Liver (tissue), 9 donors: ENCODE measurements around the gene GRK6. TPM values are rescaled to one million over a fixed set of nuclear protein-coding genes. Genes with fewer than 3 reads are reported as not detected.

ENCODE experiments used
- DNase-seq: peaks from one replicate; pipeline ENCODE4 v3.0.0-alpha.2; 2017; ENCODE audit warnings: low spot score
- H3K27ac ChIP-seq, 2 donors: one replicate each; pipeline ENCODE4 v1.7.0; 2013; ENCODE audit warnings: inconsistent platforms in 2 of 2, low read length in 2 of 2, control low read depth in 1 of 2, low read depth in 1 of 2, mild to moderate bottlenecking in 1 of 2
- H3K27me3 ChIP-seq, 4 donors: one replicate each; pipeline versions ENCODE4 v1.6.1 to v1.7.0; 2013; ENCODE audit warnings: low read length in 3 of 4, inconsistent platforms in 1 of 4, mild to moderate bottlenecking in 1 of 4, moderate library complexity in 1 of 4; ENCODE audit not compliant: control insufficient read depth in 4 of 4, insufficient read depth in 4 of 4
- H3K36me3 ChIP-seq, 4 donors: one replicate each; pipeline versions ENCODE4 v1.6.1 to v1.7.0; 2013; ENCODE audit warnings: low read length in 3 of 4, mild to moderate bottlenecking in 3 of 4, low read depth in 1 of 4, moderate library complexity in 1 of 4; ENCODE audit not compliant: control insufficient read depth in 4 of 4, insufficient read depth in 3 of 4
- H3K4me1 ChIP-seq, 4 donors: one replicate each; pipeline versions ENCODE4 v1.6.1 to v1.7.0; 2013; ENCODE audit warnings: low read length in 3 of 4, mild to moderate bottlenecking in 3 of 4, moderate library complexity in 1 of 4; ENCODE audit not compliant: control insufficient read depth in 4 of 4, insufficient read depth in 4 of 4
- H3K4me3 ChIP-seq, 3 donors: one replicate each; pipeline versions ENCODE4 v1.6.1 to v1.7.0; 2013; ENCODE audit warnings: low read length in 3 of 3, control low read depth in 1 of 3, low read depth in 1 of 3, mild to moderate bottlenecking in 1 of 3
- H3K9ac ChIP-seq, 2 donors: one replicate each; pipeline ENCODE4 v1.7.0; 2013; ENCODE audit warnings: low read length in 2 of 2, mild to moderate bottlenecking in 2 of 2, moderate library complexity in 2 of 2, control low read depth in 1 of 2, low read depth in 1 of 2
- H3K9me3 ChIP-seq, 4 donors: one replicate each; pipeline versions ENCODE4 v1.6.1 to v1.7.0; 2013; ENCODE audit warnings: low read length in 3 of 4; ENCODE audit not compliant: control insufficient read depth in 4 of 4
- EGR1 ChIP-seq, 2 donors: IDR thresholded peaks; 2 replicates each; pipeline ENCODE4 v1.6.1; 2016 to 2018; ENCODE audit warnings: antibody characterized with exemption in 2 of 2, low read depth in 2 of 2
- FOXA1 ChIP-seq: IDR thresholded peaks from 2 replicates; pipeline ENCODE4 v1.6.1; 2016; ENCODE audit warnings: antibody characterized with exemption
- FOXA2 ChIP-seq: IDR thresholded peaks from 2 replicates; pipeline ENCODE4 v1.6.1; 2016; ENCODE audit warnings: antibody characterized with exemption
- GABPA ChIP-seq, 2 donors: IDR thresholded peaks in 1 of 2; conservative IDR thresholded peaks in 1 of 2; 2 replicates each; pipeline ENCODE4 v1.6.1; 2016; ENCODE audit warnings: antibody characterized with exemption in 2 of 2, mild to moderate bottlenecking in 1 of 2, moderate library complexity in 1 of 2
- HNF4A ChIP-seq, 2 donors: conservative IDR thresholded peaks; 2 replicates each; pipeline ENCODE4 v1.6.1; 2016; ENCODE audit warnings: antibody characterized with exemption in 2 of 2, mild to moderate bottlenecking in 2 of 2
- HNF4G ChIP-seq: IDR thresholded peaks from 2 replicates; pipeline ENCODE4 v1.6.1; 2016; ENCODE audit warnings: antibody characterized with exemption
- JUND ChIP-seq, 2 donors: IDR thresholded peaks; 2 replicates each; pipeline ENCODE4 v1.6.1; 2016; ENCODE audit warnings: antibody characterized with exemption in 2 of 2
- NR2F2 ChIP-seq: IDR thresholded peaks from 2 replicates; pipeline ENCODE4 v1.6.1; 2016; ENCODE audit warnings: antibody characterized with exemption
- RAD21 ChIP-seq, 2 donors: IDR thresholded peaks; 2 replicates each; pipeline ENCODE4 v1.6.1; 2016; ENCODE audit warnings: antibody characterized with exemption in 2 of 2, mild to moderate bottlenecking in 2 of 2
- RXRA ChIP-seq, 2 donors: IDR thresholded peaks; 2 replicates each; pipeline ENCODE4 v1.6.1; 2017 to 2018; ENCODE audit warnings: antibody characterized with exemption in 2 of 2, mild to moderate bottlenecking in 1 of 2
- SP1 ChIP-seq: IDR thresholded peaks from 2 replicates; pipeline ENCODE4 v1.6.1; 2018; ENCODE audit warnings: antibody characterized with exemption, mild to moderate bottlenecking
- TAF1 ChIP-seq: conservative IDR thresholded peaks from 2 replicates; pipeline ENCODE4 v1.6.1; 2016; ENCODE audit warnings: antibody characterized with exemption, mild to moderate bottlenecking
- YY1 ChIP-seq: IDR thresholded peaks from 2 replicates; pipeline ENCODE4 v1.6.1; 2016; ENCODE audit warnings: antibody characterized with exemption, mild to moderate bottlenecking
- WGBS: extraction: QIAGEN DNeasy Blood & Tissue Kit; methylation state at CpG from one replicate; pipeline ENCODE4 v1.1.7; 2013; 5-methylcytosine and 5-hydroxymethylcytosine counted together
- polyA plus RNA-seq, 2 donors: library from polyadenylated mRNA; stranded (reverse) in 1 of 2; unstranded in 1 of 2; fragments of 200-250 nt in 1 of 2; fragments of >200 nt in 1 of 2; fragmentation: Nextera tagmentation in 1 of 2; extraction: Ambion mirVana in 1 of 2; gene quantifications; one replicate each; pipeline versions ENCODE4 v1.2.1 to v1.2.3, GENCODE V29; 2013 to 2015
- total RNA-seq, 2 donors: library from RNA; depleted of rRNA; stranded (reverse); fragments of >200 nt; gene quantifications; one replicate each; pipeline ENCODE4 v1.2.3, GENCODE V29; 2014
- TF ChIP-seq, protein P1 (sequence below): fragments of 150-350 bp; IDR thresholded peaks from 2 replicates; pipeline ENCODE4 v1.5.1; 2017; ENCODE audit warnings: improper control_type of control experiment, low read depth, low read length; ENCODE audit not compliant: missing input control
- TF ChIP-seq, protein P2 (sequence below): IDR thresholded peaks from 2 replicates; pipeline ENCODE4 v1.6.1; 2016; ENCODE audit warnings: antibody characterized with exemption
- TF ChIP-seq, protein P3 (sequence below): IDR thresholded peaks from 2 replicates; pipeline ENCODE4 v1.6.1; 2016; ENCODE audit warnings: antibody characterized with exemption
- TF ChIP-seq, protein P4 (sequence below): IDR thresholded peaks from 2 replicates; pipeline ENCODE4 v1.6.1; 2016; ENCODE audit warnings: antibody characterized with exemption, mild to moderate bottlenecking
- donor health status: healthy.
- donor health status: healthy.
- donor health status: healthy.
- donor health status: healthy.
- donor health status: healthy.

Gene GRK6
- total and polyA plus RNA-seq, 4 donors, result 3.1 to 24.0 (median 10.8) TPM

DNA sequence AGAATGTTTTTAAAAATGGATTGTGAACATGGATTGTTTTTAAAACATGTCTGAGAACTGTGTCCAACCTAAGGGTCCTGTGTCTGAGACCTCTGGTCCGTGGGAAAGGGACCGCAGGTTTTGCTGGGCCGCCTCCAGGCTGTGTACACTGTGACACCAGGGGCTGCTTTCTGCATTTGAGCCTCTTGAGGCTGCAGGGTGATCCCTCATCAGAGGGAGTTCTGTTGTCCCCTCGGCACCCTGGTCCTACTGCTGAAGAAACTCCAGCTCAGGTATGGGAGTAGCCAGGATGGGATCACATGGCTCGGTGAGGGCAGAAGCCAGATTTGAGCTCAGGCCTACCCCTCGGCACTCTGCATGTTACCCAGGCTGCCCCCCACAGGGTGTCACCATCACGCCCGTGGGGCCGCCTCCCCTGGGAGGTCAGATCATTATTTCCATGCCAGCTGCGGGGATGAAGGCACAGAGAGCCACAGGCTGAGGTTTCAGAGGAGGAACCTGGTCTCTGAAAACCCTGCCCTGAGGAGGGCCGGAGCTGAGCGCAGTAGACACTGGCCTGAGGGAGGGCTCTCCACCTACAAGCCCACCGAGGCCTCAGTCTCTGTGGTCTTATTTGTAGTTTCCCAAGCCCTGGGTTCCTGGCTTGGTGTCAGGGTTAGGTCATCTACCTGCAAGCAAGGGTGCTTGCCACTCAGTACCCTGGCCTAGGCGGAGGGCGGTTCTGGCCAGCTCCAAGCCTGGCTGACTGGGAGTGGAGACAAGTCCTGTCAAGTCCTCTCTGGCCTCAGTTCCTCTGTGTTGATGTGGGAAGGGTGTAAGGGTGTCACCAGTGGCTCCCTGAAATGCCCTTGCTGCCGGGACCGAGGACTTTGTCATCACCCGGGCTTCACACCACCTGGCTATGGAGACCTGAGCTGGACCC is 22.9 kb downstream of the GRK6 start:
- 91% methylated on average over 18 of the region's 18 CpGs for WGBS

DNA sequence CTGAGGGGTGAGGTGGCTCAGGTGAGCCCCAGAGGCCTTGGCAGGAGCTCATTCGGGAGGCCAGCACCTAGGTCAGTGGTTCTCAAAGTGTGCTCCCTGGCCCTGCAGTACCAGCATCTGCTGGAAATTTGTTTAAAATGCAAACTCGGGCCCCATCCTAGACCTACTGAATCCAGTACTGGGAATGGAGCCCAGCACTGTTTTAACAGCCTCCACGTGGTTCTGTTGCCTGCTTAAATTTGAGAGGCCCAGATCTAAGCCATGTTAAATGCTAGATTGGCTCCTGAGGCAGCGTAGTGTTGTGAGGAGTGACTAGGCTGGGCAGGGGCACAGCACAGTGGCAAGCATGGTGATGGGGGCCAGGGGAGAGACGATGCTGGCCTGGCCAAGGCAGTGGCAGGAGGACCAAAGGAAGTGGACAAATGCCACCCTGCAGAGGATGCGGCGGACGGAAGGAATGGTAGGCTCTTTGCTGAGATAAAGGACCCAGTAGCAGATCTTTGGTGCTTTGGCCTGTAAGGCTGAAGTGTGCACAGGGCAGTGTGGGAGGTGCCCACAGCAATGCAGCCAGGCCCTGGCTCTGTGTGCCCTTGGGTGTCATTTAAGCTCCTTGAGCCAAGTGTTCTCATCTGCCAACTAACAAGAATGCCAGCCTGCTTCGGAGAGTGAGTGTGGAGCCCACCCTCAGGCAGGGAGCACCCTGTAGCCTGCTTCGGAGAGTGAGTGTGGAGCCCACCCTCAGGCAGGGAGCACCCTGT is 24.4 kb downstream of the GRK6 start:
- peaks cover 9 to 35% (median 19%) of the 10 kb centered on the region in 4 donors for H3K4me1 ChIP-seq
- H3K27me3 ChIP-seq, result no peaks in the 10 kb centered on the region
- WGBS, result 90% methylated on average over 10 of the region's 10 CpGs
- no peak for DNase-seq
- H3K9me3 ChIP-seq, result no peaks in the 10 kb centered on the region
- no peak overlapping the region for H3K27ac ChIP-seq
- no peak overlapping the region for H3K9ac ChIP-seq
- H3K4me3 ChIP-seq, result no peak overlapping the region
- no peaks in the 10 kb centered on the region for H3K36me3 ChIP-seq
- no peak for TF ChIP-seq GABPA (IDR thresholded peaks at IDR 0.05 in 1 of 2, conservative IDR thresholded peaks at IDR 0.05 in 1 of 2)
- no peak for TF ChIP-seq HNF4A (conservative IDR thresholded peaks at IDR 0.05)
- TF ChIP-seq, protein P1, sequence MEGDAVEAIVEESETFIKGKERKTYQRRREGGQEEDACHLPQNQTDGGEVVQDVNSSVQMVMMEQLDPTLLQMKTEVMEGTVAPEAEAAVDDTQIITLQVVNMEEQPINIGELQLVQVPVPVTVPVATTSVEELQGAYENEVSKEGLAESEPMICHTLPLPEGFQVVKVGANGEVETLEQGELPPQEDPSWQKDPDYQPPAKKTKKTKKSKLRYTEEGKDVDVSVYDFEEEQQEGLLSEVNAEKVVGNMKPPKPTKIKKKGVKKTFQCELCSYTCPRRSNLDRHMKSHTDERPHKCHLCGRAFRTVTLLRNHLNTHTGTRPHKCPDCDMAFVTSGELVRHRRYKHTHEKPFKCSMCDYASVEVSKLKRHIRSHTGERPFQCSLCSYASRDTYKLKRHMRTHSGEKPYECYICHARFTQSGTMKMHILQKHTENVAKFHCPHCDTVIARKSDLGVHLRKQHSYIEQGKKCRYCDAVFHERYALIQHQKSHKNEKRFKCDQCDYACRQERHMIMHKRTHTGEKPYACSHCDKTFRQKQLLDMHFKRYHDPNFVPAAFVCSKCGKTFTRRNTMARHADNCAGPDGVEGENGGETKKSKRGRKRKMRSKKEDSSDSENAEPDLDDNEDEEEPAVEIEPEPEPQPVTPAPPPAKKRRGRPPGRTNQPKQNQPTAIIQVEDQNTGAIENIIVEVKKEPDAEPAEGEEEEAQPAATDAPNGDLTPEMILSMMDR, result no peak
- no peak for TF ChIP-seq YY1
- TF ChIP-seq EGR1 (IDR thresholded peaks at IDR 0.05; ENCODE audit: low read depth in 2 of 2), result no peak
- no peak for TF ChIP-seq FOXA1
- TF ChIP-seq, protein P2, sequence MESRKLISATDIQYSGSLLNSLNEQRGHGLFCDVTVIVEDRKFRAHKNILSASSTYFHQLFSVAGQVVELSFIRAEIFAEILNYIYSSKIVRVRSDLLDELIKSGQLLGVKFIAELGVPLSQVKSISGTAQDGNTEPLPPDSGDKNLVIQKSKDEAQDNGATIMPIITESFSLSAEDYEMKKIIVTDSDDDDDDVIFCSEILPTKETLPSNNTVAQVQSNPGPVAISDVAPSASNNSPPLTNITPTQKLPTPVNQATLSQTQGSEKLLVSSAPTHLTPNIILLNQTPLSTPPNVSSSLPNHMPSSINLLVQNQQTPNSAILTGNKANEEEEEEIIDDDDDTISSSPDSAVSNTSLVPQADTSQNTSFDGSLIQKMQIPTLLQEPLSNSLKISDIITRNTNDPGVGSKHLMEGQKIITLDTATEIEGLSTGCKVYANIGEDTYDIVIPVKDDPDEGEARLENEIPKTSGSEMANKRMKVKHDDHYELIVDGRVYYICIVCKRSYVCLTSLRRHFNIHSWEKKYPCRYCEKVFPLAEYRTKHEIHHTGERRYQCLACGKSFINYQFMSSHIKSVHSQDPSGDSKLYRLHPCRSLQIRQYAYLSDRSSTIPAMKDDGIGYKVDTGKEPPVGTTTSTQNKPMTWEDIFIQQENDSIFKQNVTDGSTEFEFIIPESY, result no peak
- TF ChIP-seq, protein P3, sequence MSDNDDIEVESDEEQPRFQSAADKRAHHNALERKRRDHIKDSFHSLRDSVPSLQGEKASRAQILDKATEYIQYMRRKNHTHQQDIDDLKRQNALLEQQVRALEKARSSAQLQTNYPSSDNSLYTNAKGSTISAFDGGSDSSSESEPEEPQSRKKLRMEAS, result no peak
- no peak for TF ChIP-seq SP1
- TF ChIP-seq HNF4G, result no peak
- no peak for TF ChIP-seq TAF1
- TF ChIP-seq NR2F2, result no peak

More for the DNA sequence above, 22.9 kb downstream of the GRK6 start:
- Histone ChIP-seq H3K36me3 (no peaks in the 10 kb centered on the region), H3K9me3 (no peaks in the 10 kb centered on the region), H3K27ac (no peak overlapping the region), H3K4me3 (no peak overlapping the region), H3K4me1 (peaks cover 6 to 25% (median 14%) of the 10 kb centered on the region in 4 donors), H3K27me3 (no peaks in the 10 kb centered on the region), H3K9ac (no peak overlapping the region)
- TF ChIP-seq SP1 (no peak), YY1 (no peak), JUND (IDR thresholded peaks at IDR 0.05) (no peak), HNF4G (no peak), RAD21 (IDR thresholded peaks at IDR 0.05) (no peak), HNF4A (conservative IDR thresholded peaks at IDR 0.05) (no peak), NR2F2 (no peak), EGR1 (IDR thresholded peaks at IDR 0.05; ENCODE audit: low read depth in 2 of 2) (no peak), RXRA (IDR thresholded peaks at IDR 0.05) (no peak), GABPA (IDR thresholded peaks at IDR 0.05 in 1 of 2, conservative IDR thresholded peaks at IDR 0.05 in 1 of 2) (no peak), FOXA2 (no peak)
- TF ChIP-seq, protein P4, sequence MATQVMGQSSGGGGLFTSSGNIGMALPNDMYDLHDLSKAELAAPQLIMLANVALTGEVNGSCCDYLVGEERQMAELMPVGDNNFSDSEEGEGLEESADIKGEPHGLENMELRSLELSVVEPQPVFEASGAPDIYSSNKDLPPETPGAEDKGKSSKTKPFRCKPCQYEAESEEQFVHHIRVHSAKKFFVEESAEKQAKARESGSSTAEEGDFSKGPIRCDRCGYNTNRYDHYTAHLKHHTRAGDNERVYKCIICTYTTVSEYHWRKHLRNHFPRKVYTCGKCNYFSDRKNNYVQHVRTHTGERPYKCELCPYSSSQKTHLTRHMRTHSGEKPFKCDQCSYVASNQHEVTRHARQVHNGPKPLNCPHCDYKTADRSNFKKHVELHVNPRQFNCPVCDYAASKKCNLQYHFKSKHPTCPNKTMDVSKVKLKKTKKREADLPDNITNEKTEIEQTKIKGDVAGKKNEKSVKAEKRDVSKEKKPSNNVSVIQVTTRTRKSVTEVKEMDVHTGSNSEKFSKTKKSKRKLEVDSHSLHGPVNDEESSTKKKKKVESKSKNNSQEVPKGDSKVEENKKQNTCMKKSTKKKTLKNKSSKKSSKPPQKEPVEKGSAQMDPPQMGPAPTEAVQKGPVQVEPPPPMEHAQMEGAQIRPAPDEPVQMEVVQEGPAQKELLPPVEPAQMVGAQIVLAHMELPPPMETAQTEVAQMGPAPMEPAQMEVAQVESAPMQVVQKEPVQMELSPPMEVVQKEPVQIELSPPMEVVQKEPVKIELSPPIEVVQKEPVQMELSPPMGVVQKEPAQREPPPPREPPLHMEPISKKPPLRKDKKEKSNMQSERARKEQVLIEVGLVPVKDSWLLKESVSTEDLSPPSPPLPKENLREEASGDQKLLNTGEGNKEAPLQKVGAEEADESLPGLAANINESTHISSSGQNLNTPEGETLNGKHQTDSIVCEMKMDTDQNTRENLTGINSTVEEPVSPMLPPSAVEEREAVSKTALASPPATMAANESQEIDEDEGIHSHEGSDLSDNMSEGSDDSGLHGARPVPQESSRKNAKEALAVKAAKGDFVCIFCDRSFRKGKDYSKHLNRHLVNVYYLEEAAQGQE, result no peak
- TF ChIP-seq, protein P3, result no peak
- no peak for DNase-seq
